SIG-M5 treated with dmso at 0.1 percent for 504 hours (cell line): ENCODE results near the gene DLG1.

Source experiments
- DNase-seq: peaks from one replicate; lab custom pipeline; 2025; ENCODE audit not compliant: unreplicated experiment; lab: John Stamatoyannopoulos, UW

DLG1 gene

GRCh38 chr3:197183582-197183981, 114.8 kb downstream of the DLG1 start:
- DNase-seq = no peak

GRCh38 chr3:197181741-197182140, 116.7 kb downstream of the DLG1 start:
- DNase-seq = peak; percentile 66

- no peak for DNase-seq
Observed at GRCh38 chr3:197178998-197179397, 119.4 kb downstream of the DLG1 start.

- DNase-seq = no peak
Observed at GRCh38 chr3:197175503-197175902, 122.9 kb downstream of the DLG1 start.

GRCh38 chr3:197174927-197175326, 123.5 kb downstream of the DLG1 start:
- DNase-seq = no peak

GRCh38 chr3:197173620-197174019, 124.8 kb downstream of the DLG1 start:
- no peak for DNase-seq

DNA sequence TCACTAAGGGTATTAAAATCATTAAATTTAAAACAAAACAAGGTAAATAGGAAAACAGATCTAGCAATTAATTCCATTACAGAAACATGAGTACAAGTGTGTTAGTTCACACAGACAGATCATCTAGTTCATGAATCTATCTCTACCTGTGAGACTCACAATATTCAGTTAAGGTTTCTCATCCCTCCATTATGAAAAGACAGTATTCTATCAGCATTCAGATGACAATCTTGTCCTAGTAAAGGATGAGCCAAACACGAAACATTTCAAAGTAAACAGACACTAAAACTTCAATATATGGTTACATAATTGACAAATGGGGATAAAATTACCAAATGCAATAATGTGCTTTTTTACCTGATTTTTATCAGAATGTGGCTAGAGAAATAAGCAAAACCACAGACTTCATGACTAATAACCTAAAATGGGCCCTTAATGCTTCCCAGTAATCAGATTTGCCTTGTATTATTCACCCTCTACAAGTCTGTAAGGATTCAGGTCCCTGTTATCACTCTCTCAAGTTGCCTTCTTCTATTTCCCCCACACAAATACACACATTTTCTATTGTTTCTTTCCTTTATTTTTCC, 126.8 kb downstream of the DLG1 start:
- DNase-seq = no peak

- no peak for DNase-seq
Observed at GRCh38 chr3:197169028-197169427, 129.4 kb downstream of the DLG1 start.

- DNase-seq = no peak
Observed at GRCh38 chr3:197168606-197169005, 129.8 kb downstream of the DLG1 start.

DNA sequence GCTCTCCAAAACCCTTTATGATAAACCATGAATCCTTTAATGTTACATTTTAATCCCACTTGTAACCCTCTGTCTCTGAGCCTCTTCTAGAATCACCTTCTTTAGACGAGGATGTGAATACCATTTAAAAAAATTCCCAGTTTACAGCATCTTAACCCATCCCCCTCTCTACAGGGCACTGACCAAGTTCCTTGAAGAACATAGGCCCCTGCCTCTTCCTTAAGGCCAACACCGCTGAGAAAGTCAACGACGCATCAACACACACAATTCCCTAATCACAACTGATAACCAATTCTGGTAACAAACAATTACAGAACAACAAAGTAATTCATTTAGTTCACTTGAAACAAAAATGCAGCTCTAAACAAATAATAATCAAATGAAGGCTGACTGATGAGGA, 130.3 kb downstream of the DLG1 start:
- DNase-seq = no peak

- no peak for DNase-seq
Observed at GRCh38 chr3:197167549-197167948, 130.9 kb downstream of the DLG1 start.

DNA sequence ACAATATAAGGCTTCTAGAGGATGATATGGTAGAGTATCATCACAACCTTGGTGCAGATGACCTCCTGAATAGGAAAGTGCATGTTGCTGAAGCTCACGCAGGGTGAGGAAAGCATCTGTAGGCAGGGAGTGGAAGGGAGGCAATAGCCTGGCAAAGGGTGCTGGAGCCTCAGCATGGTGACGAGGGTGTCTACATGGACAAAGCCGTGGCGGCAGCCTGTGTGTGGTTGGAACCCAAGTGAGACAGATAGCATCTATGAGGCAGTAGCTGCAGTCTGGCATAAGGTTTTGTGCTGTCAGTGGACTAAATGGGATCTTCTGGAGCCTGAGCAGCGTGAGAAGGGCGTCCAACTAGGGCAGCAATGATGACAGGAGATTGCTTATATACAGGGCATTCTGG, 132.5 kb downstream of the DLG1 start:
- DNase-seq = no peak

GRCh38 chr3:197155046-197155445, 143.4 kb downstream of the DLG1 start:
- DNase-seq = no peak

- peak; percentile 33 for DNase-seq
Observed at GRCh38 chr3:197151580-197151979, 146.8 kb downstream of the DLG1 start.

GRCh38 chr3:197149528-197149927, 148.9 kb downstream of the DLG1 start:
- peak; percentile 50 for DNase-seq

DNA sequence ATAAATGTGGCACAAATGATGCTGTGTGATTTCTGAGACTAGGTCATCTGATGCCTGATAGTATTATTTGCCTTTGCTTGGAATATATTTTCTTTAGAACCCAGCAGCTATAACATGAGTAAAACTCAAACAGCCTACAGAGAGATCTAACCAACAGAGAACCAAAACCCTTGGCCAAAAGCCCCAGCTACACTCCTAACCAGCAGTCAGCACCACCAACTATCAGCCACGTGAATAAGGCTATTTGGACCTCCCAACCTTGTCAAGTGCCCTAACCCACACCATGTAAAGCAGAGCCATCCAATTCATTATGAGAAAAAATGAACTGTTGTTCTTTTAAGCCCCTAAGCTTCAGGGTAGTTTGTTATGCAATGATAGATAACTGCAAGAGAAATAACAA, 154.2 kb downstream of the DLG1 start:
- DNase-seq = no peak

GRCh38 chr3:197139586-197139985, 158.8 kb downstream of the DLG1 start:
- DNase-seq = no peak

DNA sequence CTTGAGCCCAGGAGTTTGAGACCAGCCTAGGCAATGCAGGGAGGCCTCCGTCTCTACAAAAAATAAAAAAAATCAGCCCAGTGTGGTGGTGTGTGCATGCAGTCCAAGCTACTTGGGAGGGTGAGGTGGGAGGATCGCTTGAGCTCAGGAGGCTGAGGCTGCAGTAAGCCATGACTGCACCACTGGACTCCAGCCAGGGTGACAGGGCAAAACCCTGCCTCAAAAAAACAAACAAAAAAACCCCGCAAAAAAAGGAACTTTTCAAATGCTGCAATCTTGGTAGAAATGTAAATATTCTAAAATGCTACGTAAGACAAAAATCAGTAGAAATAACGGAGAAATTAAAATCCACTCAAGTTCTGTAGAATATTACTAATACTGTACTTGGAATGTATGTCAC, 160.7 kb downstream of the DLG1 start:
- no peak for DNase-seq

GRCh38 chr3:197136744-197137143, 161.7 kb downstream of the DLG1 start:
- no peak for DNase-seq

DNA sequence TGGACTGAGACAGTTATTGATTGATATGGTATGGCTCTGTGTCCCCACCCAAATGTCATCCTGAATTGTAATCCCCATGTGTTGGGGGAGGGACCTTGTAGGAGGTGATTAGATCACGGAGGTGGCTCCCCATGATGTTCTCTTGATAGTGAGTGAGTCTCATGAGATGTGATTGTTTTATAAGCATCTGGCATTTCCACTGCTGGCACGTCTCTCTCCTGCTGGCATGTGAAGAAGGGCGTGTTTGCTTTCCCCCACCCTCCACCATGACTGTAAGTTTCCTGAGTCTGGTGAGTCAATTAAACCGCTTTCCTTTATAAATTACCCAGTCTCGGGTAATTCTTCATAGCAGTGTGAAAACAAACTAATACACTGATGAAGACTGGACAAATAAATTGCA, 163.2 kb downstream of the DLG1 start:
- no peak for DNase-seq

DNA sequence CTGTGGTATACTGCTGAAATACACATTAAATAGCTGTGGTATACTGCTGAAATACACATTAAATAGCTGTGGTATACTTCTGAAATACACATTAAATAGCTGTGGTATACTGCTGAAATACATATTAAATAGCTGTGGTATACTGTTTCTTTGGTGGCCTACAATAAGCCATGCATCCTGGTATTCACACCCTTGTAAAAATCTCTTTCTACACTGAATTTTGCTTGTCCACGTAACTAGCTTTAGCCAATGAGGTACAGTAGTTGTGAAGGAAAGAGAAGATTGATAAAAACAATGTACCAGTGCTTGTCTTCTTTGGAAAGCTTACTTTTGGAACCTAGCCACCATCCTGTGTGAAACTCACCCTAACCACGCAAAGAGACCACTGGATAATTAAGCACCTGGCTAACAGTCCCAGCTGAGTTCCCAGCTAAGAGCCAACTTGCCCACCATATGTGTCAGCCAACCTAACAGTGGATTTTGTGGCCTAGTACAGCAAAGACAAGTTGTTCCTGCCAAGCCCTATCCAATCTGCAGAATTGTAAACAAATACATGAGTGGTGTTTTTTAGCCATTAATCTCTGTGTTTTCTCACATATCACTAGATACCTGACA, 165.4 kb downstream of the DLG1 start:
- no peak for DNase-seq

- DNase-seq = no peak
Observed at GRCh38 chr3:197125636-197126035, 172.8 kb downstream of the DLG1 start.

- DNase-seq = no peak
Observed at GRCh38 chr3:197124713-197125112, 173.7 kb downstream of the DLG1 start.
